Measurements from ENCODE around the gene MIAT. TPM values are rescaled to one million over a fixed set of nuclear protein-coding genes. Genes with fewer than 3 reads are reported as not detected.

The MIAT gene
- total and polyA plus RNA-seq, 2 of the 8 experiments (the other 6 are each of a cell fraction or from before 2014, with no cell fraction given) = 27.6 to 36.0 TPM

- no peaks in the 10 kb centered on the region for H3K9me3 ChIP-seq (ENCODE audit: insufficient read depth in 2 of 2, low read depth in 1 of 2, low read length in 1 of 2)
- peak overlapping the region; percentile 43 to 57 for H3K4me2 ChIP-seq (ENCODE audit: insufficient read depth in 1 of 2, low read depth in 2 of 2, low read length in 2 of 2)
- 0 out of 7 replicates have a peak, but pooled peaks cover 0 to 4% (median 0%) of the 10 kb centered on the region in 4 experiments for H3K27me3 ChIP-seq (replicated peaks in 1 of 4; ENCODE audit: control insufficient read depth in 3 of 4, extremely low read depth in 1 of 4, insufficient read depth in 3 of 4, low read length in 3 of 4)
- peak overlapping the region; percentile 91 for H2BK20ac ChIP-seq (ENCODE audit: low read length)
- no peaks in the 10 kb centered on the region for H3K79me2 ChIP-seq (ENCODE audit: control insufficient read depth in 1 of 2, insufficient read depth in 2 of 2, low read length in 2 of 2)
- H3K27ac ChIP-seq (ENCODE audit: low read depth, low read length) = no peak overlapping the region
- H3K4me1 ChIP-seq (replicated peaks in 1 of 4; ENCODE audit: control insufficient read depth in 3 of 4, insufficient read depth in 4 of 4, low read length in 3 of 4) = peaks cover 12 to 47% (median 30%) of the 10 kb centered on the region in 4 experiments
- H3K79me1 ChIP-seq (ENCODE audit: low read depth, low read length) = 0 out of 2 replicates have a peak, but pooled peaks cover 2% of the 10 kb centered on the region
- H2BK120ac ChIP-seq (replicated peaks; ENCODE audit: low read depth, low read length) = peak overlapping the region; percentile 91
- TF ChIP-seq JUND (IDR thresholded peaks at IDR 0.05; ENCODE audit: low read length) (peak; percentile 46; the same call in 1 of the 2 replicates), MAFK (IDR thresholded peaks at IDR 0.05; ENCODE audit: low read depth, low read length) (no peak)
- H3K23me2 ChIP-seq (ENCODE audit: low read depth, low read length) = peaks cover 5% of the 10 kb centered on the region; the same call in 1 of the 2 replicates
- no peak overlapping the region for H3K14ac ChIP-seq (ENCODE audit: insufficient read length)
- H4K91ac ChIP-seq (replicated peaks; ENCODE audit: insufficient read length, low read length) = peak overlapping the region; percentile 76
- H3K56ac ChIP-seq (replicated peaks; ENCODE audit: insufficient read length, low read depth, low read length) = peak overlapping the region; percentile 36
- H3K9ac ChIP-seq (replicated peaks in 1 of 4; ENCODE audit: extremely low read depth in 1 of 4, low read depth in 3 of 4, low read length in 3 of 4) = no peak overlapping the region
- DNase-seq (ENCODE audit: low read depth in 1 of 2, low spot score in 2 of 2) = no peak
- H3K4me3 ChIP-seq (ENCODE audit: extremely low read depth in 1 of 4, insufficient read depth in 2 of 4, low read depth in 3 of 4, low read length in 4 of 4) = peak overlapping the region in 1 of 4 experiments; percentile 36; a peak in 1 of 8 replicates
- no peaks in the 10 kb centered on the region for H4K20me1 ChIP-seq (replicated peaks in 1 of 2; ENCODE audit: control insufficient read depth in 1 of 2, insufficient read depth in 2 of 2, low read length in 2 of 2)
- CTCF ChIA-PET (ENCODE audit: partially characterized antibody) = interaction anchor here (0.6 to 1.0 kb wide), 3 partner anchors 13 to 151 kb away, joined by 3 to 4 read pairs (median 3); no protein-coding TSS in a partner anchor
- H3K23ac ChIP-seq (ENCODE audit: insufficient read length) = no peak overlapping the region
- no peak for FAIRE-seq
- H2BK5ac ChIP-seq (ENCODE audit: low read depth, low read length) = peak overlapping the region; percentile 93; the same call in 1 of the 2 replicates
- peak overlapping the region; percentile 99 for H2BK12ac ChIP-seq (ENCODE audit: low read depth, low read length)
- peak overlapping the region; percentile 79; the same call in 1 of the 2 replicates for H2AK5ac ChIP-seq (ENCODE audit: low read depth, low read length)
- H4K8ac ChIP-seq (ENCODE audit: extremely low read depth, insufficient read depth, low read length) = no peak overlapping the region
- 78% methylated on average over 6 of the region's 6 CpGs; no CpG with 5 or more reads in 1 of the 2 experiments for WGBS, 2 experiments (ENCODE audit: extremely low coverage in 1 of 2, insufficient coverage in 1 of 2, insufficient read length in 1 of 2, insufficient replicate concordance in 2 of 2, low coverage in 1 of 2, low lambda C conversion rate in 2 of 2, missing lambda C conversion rate in 1 of 2)
- POLR2A ChIA-PET (ENCODE audit: partially characterized antibody) = interaction anchor here (1.4 to 2.4 kb wide), 3 partner anchors 10 to 14 kb away, joined by 4 to 8 read pairs (median 7); no protein-coding TSS in a partner anchor
- H2AFZ ChIP-seq (ENCODE audit: low read length) = no peak overlapping the region
- H3K36me3 ChIP-seq (ENCODE audit: control insufficient read depth in 2 of 4, insufficient read depth in 4 of 4, low read length in 3 of 4) = no peaks in the 10 kb centered on the region; a peak in 1 of 8 replicates
- peak overlapping the region; percentile 52 for H4K5ac ChIP-seq (ENCODE audit: insufficient read length, low read depth, low read length)
- H2BK15ac ChIP-seq (ENCODE audit: low read length) = no peak overlapping the region
- H3K18ac ChIP-seq (ENCODE audit: extremely low read depth, low read length) = peak overlapping the region; percentile 75; the same call in 1 of the 2 replicates
- H3K4ac ChIP-seq (replicated peaks; ENCODE audit: insufficient read length, low read depth, low read length) = no peak overlapping the region
Measured at GRCh38 chr22:26648528-26649388, 8.6 kb upstream of the MIAT start.

Measured in H1 (cell line).